RKO (cell line): ENCODE measurements around the gene SEC16A.

Experiments used
- DNase-seq: peaks from one replicate; pipeline ENCODE4 v3.0.0-alpha.2; 2016; ENCODE audit warnings: low spot score

SEC16A gene

GRCh38 chr9:136465500-136466154 is 17.2 kb downstream of the SEC16A start:
- no peak for DNase-seq

- DNase-seq = no peak
These were observed 18.6 kb downstream of the SEC16A start for GRCh38 chr9:136464241-136464640.

GRCh38 chr9:136463578-136463977 is 19.3 kb downstream of the SEC16A start:
- DNase-seq = no peak

- DNase-seq = no peak
These were observed 20.2 kb downstream of the SEC16A start for GRCh38 chr9:136462664-136463063.

GRCh38 chr9:136460772-136461325 is 22.0 kb downstream of the SEC16A start:
- no peak for DNase-seq

- DNase-seq = no peak
These were observed 23.4 kb downstream of the SEC16A start for GRCh38 chr9:136459425-136459824.

- no peak for DNase-seq
These were observed 25.5 kb downstream of the SEC16A start for GRCh38 chr9:136457326-136457725.

GRCh38 chr9:136456258-136456657 is 26.6 kb downstream of the SEC16A start:
- no peak for DNase-seq

GRCh38 chr9:136455043-136456002 is 27.5 kb downstream of the SEC16A start:
- DNase-seq = no peak

GRCh38 chr9:136454026-136454796 is 28.6 kb downstream of the SEC16A start:
- no peak for DNase-seq

- DNase-seq = no peak
These were observed 29.5 kb downstream of the SEC16A start for GRCh38 chr9:136453326-136453725.

- no peak for DNase-seq
These were observed 31.5 kb downstream of the SEC16A start for GRCh38 chr9:136451221-136451877.

- DNase-seq = no peak
These were observed 34.2 kb downstream of the SEC16A start for GRCh38 chr9:136448655-136449054.

- DNase-seq = no peak
These were observed 35.6 kb downstream of the SEC16A start for GRCh38 chr9:136447173-136447778.

GRCh38 chr9:136445799-136446198 is 37.0 kb downstream of the SEC16A start:
- DNase-seq = no peak

- no peak for DNase-seq
These were observed 38.7 kb downstream of the SEC16A start for GRCh38 chr9:136444102-136444501.

- DNase-seq = no peak
These were observed 39.2 kb downstream of the SEC16A start for GRCh38 chr9:136443687-136444086.

- DNase-seq = no peak
These were observed 39.8 kb downstream of the SEC16A start for GRCh38 chr9:136443087-136443486.

GRCh38 chr9:136442265-136442664 is 40.6 kb downstream of the SEC16A start:
- DNase-seq = no peak

- DNase-seq = no peak
These were observed 41.1 kb downstream of the SEC16A start for GRCh38 chr9:136441681-136442245.

GRCh38 chr9:136441191-136441680 is 41.6 kb downstream of the SEC16A start:
- peak; percentile 61 for DNase-seq
